GM21529 (cell line): ENCODE results near the gene PIGS.
"Not testable (repeated sequence)": the region's sequence is repeated elsewhere in the genome, so short reads cannot be mapped to it uniquely, and the experiment has no call there.

Experiments
- ATAC-seq: cut with Tn5 transposase; IDR thresholded peaks from one replicate; pipeline ENCODE4 v1.9.1; 2021; ENCODE audit not compliant: unreplicated experiment

The PIGS gene

DNA sequence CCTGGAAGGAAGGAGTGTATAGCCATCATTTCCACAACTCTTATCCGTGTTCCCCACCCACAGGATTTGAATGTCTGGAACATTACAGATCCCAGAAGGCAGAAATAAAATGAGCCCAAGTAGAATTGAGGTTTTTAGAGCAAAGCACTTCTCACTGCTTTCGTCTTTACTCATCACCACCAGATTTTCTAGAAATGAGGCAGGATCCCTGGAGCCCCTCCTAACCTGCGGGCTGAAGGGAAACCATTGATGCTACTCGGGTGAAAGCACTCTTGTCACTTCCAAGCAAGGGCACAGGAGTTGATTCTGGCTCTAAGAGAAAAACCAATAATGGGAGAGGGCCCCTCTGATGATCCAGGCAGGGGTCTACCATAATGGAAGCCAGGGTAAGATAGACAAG lies 8.2 kb upstream of the PIGS start:
- ATAC-seq = no peak

DNA sequence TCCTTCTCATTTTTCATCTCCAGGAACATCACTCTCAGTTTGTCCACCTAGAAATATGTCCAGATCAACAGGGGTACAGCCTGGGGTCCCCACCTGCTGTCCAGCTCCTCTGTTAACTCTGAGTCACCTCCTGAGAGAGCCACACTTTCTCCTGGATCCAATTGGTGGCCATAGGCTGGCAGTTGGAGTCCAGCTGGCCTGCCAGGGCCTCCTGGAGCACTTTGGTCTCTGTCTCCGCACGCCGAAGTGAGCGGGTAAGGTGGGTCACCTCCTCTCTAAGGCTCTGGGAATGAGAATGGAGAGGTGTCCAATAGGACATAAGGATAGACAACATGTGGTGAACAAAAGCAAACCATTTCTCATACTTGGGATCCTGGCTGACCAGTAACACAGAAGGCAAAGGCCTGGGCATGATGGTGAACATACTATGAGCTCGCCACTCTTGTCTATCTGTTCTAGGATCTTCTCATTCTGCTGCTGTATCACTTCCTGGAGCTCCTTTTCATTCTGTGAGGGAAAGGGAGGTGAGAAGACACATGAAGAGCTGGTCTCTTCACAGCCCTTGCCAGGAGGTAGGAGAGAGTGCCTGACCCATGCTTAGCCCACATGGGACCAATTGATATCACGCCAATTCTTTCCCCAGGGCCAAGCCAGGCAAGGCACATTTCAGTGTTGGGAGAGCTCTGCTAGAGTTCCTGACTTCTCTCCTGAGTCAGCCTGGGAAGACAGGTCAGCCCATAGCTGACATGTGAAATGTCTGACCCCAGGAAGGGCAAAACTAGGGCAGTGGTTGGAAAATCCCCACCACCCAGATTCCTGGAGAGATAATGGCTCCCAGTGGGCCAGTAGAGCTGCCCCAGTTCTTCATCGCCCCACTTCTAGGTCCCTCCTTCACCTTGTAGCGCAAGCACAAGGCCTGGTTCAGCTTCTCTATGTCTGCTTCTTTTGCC lies 7.2 kb upstream of the PIGS start:
- ATAC-seq = no peak

DNA sequence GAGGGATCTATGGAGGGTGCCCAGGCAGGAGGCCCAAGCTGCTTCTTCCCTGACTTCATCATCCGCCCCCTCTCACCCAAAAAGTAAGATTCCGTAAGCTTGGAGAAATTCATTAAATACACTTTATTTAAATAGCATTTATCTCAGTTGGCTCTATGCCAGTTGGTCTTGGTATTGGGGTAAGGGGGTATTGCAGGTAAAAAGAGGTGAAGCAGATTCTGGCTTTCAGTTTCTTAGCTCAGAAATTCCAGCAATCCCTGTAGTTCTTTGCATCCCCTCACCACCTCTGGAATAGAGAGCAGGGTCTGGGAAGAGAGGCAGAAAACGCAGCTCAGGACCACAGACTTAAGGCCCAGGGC lies 6.1 kb upstream of the PIGS start:
- ATAC-seq = no peak

DNA sequence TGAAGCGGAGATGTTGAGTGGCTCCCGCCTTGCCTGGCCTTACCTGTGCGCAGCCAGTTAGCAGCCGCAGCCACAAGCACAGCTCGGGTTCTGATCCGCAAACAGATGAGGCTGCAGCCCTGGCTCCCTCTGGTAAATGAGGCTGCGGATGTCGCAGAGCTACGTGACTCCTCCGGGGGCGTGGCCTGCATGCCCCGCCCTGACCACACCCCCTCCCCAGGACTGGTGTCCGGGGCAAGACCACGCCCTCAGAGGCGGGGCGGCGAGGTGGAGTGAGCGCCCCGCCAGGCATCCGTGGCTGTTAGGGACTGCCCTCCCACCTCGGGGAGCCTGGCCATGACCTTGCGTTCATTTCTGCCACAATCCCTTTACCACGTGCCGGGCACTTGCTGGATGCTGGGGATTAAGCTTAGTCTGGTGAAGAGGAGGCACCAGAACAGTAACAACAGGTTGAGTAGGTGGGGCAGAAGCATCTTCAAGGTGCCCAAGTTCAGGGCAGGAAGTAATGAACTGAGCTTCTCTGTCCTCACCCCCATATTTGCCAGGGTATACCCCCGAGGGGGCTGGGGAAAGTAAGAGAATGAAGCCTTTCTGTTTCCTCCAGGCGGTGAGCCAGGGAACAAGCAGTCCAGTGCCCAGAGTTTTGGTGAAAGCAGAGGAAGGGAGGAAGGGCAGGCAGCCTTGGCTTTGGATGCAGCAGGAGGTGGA lies 5.6 kb upstream of the PIGS start, which contains the start of gene ALDOC:
Gene ALDOC, minus strand, starts transcription at position 138 of the 708 bp plus-strand sequence. CDS start 1,363 bp downstream, outside the sequence.
- peak; percentile 77 for ATAC-seq

DNA sequence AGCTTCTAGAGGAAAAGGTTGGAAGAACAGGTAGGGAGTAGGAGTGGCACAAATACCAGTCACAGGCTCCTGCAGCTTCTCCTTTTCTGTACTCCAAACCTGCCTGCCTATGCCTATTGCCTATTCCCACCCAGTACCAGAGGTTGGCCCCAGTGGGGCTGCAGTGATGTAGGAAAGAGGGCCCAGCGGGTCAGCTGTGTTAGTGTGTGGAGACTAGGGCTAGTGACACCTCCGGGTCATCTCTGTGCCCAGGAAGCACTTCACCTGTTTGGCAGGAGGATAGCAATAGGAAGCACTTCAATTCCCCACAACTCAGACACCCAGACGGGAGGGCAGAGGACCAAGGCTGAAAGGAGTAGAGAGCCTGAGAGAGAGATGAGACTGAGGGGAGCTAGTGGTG lies 4.7 kb upstream of the PIGS start:
- ATAC-seq = not testable (repeated sequence)

DNA sequence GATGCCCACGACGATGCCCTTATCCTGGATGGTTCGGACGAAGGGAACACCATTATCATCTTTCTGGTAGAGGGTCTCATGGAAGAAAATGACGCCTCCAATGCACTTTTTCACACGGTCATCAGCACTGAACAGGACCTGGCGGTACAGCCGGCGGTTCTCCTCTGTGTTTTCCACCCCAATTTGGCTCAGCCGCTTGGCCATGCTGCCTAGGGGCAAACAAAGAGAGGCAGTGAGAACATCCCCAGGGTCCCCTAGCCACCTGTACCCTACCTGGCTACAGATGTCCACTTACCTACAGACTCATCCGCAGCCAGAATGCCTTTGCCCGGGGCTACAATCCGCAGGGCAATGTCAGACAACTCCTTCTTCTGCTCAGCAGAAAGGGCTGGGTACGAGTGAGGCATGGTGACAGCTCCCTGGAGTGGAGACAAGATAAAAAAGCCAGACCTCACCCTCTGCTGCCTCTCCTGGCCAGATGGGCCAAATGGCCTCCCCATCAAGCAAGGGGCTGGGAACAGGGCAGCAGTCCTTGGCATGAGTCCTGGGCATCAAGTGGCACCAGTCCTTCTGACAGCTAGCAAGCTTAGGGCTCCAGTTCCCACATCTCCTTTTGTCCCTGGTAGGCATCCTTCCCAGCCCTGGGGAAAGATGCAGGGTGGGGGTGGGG lies 3.9 kb upstream of the PIGS start:
- no peak for ATAC-seq

DNA sequence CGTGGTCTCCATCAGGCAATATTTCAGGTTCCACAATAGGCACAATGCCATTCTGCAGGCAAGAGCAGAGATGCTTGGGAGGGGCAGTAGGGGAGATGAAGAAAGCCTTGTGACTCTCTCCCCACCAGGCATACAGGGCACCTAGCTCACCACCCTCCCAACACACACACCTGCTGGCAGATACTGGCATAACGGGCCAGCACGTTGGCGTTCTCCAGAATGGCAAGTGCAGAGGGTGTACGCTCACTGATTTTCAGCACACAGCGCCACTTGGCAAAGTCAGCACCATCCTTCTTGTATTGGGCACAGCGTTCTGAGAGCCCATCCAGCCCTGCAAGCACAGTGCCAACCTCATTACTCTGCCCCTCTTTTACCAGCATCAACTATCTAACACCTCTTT lies 3.2 kb upstream of the PIGS start:
- ATAC-seq = no peak

DNA sequence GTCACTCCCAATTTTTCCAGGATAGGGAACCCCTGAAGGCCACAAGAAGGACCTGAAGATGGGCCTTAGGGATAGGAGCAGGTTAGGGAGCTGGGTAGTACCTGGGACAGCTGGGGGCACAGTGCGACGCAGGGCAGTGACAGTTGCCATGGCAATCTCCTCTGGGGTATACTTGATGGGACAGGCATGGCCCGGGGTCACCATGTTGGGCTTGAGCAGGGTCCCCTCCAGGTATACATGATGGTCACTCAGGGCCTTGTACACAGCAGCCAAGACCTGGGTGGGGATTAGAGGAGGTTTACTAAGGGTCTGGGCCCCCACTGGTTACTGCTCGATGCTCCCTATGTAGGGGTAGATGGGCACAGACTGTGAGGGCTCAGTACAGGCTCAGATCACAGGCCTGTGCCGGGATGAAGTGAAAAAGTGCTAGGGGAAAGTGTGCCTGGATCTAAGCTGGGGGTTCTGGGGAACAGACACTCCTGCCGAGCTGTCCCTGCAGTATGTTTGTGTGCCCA lies 2.7 kb upstream of the PIGS start:
- ATAC-seq = no peak

DNA sequence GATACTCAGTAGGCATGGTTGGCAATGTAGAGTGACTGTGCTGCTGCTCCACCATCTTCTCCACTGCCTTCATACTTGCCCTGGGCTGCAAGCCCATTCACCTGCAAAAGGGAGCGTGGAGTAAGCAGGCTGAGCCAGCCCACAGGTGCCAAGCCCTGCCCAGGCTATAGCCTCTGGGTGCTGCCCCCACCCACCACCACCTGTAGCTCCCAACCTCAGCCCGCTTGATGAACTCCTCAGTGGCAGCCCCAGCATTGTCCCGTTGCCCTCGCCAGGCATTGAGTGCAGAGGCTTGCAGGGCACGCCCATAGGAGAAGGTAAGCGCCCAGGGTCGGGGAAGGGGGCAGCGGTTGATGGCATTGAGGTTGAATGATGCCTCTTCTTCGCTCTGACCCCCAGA lies 2.2 kb upstream of the PIGS start:
- no peak for ATAC-seq

DNA sequence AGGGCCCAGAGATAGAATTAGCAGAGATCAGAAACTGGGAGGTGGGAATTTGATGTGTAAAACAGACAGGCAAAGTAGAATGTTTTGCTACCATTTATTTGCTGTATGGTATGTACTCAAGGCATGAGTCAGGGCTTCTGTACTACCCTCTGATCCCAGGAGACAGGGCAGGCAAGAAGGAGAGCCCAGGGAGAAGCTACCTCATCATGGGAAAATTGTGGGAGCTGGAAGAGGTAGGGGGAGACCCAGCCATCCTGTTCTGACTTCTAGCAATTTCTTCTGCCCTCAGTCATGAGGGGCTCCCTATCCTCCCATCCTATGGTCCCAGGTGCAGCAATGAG lies 1.7 kb upstream of the PIGS start:
- ATAC-seq = no peak

DNA sequence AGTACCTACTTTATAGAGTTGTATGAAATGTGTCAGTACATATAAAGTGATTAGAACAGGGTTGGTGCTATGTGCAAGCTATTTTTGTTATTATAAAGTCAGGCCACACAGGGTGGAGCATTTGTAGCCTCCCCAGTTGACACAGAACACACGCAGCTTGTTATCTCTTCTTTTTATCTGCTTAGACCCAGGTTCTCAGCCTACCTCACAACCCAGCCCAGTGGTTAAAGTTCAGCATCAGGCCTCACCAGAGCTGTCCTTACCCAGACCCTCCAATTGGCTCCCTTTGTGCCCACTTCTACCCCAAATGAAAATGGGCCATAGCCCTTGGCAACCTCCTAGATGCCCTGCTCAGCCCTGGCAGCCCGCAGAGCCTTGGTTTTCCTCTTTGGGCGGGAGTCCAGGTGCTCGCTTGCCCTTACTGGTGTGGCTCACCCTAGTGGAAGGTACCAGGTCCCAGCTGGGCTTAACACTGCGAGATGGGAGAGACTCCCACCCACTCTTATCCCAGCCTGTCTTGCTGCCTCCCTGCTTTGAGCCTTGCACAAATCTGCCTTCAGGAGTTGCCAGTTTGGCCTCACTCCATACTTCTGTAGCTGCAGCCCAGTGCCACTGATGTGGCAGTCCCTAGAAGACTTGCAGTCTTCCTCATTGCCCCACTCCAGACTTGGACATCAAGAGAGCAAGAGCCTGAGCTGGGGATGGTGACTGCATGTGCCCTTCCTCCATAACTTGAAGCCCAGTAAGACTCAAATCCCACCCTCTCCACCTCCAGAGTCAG lies 1.1 kb upstream of the PIGS start:
- no peak for ATAC-seq

DNA sequence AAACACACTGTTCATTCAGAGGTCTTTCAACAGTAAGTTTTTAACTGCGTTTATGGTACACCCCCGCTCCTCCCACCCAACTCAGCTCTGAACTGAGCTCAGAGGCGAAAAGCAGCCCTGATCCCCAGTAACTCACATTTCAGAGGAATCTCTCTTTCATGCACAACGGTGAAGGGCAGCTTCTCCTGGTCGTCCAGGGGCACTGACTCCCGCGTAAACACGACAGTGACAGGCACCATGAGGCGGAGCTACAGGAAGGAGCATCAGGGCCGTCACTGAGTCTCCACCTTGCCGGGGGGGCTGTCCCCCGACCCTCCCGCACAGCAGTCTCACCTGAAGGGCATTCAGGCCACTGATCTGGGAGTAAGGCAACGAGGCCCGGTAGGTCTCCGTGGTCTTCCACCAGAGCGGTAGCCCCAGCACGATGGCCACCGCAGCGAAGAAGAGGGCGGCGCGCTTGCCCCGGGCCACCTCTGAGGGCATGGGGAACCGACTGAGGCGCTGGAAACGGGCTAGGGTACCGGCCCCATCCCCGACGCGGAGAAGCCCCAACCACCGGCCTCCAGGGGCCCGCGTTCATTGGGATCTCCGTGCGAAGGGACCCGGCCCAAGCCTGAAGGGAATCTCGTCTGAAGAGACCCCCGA lies 486 bp downstream of the PIGS start:
- ATAC-seq = peak; percentile 38

DNA sequence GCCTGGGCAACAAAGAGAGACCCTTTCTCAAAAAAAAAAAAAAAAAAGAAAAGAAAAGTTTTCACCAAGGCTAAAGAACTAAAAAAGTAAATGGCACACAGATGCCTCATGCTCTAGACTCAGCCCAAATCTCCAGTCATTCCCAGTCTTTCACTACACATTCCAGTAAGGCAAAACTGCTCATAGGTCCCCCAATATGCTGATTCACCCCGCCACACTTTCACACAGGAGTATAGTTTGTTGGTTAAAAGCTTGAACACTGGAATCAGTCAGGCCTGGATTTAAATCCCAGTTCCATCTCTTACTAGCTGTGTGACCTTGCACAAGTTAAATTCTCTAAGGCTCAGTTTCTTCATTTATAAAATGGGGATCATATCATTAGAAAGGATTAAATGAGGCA lies 1.9 kb downstream of the PIGS start:
- no peak for ATAC-seq

DNA sequence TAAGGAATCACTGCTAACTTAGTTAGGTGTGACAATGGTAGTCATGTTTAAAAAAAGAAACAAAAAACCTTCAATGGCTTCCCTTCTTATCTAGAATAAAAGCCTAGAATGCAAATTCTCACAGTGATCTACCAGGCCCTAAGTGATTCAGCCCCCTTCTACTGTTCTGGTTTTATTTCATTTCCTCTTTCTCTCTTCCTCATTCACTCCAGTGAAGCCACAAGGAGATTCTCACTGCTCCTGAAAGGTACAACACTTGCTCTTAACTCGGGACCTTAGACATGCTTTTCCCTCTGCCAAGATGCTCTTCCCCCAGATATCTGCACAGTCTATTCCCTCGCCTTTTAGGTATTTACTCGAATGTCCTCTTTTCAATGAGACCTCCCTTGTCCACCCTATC lies 3.7 kb downstream of the PIGS start:
- no peak for ATAC-seq

DNA sequence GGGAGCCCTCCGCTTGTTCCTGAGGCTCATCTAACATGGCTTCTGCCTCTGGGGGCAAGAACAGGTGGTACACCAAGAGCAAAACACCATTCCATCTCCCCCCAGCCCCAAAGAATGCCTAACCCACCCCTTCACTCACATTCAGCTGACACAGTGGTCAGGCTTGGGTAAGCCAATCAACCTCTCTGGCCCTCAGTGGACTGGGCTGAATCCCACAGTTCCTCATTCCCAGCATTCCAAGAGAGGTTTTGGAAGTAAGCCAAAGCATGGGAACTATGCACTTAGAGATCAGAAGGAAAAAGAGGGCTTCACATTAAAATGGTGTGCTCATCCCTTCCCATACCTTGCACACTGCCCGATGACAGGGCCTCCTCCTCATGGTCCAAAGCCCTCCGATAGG lies 7.8 kb downstream of the PIGS start:
- no peak for ATAC-seq

DNA sequence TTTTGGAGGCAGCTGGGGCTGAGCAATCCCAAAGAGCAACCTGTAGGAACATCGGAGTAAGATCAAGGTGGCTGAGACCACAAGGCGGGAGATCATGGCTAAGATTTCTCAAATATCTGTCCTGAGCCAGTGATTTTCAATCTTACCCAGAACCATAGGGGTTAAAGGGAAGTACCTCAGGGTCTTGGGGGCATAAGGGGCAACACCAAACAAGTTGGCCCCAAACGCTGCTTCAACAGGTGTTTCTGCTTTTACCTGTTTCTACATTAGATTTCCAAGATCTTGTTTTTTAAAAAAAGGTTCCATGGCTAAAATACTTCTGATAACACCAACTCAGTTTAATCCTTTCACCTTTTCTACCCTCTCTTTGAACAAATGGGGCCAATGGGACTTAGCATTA lies 16.3 kb downstream of the PIGS start:
- no peak for ATAC-seq

DNA sequence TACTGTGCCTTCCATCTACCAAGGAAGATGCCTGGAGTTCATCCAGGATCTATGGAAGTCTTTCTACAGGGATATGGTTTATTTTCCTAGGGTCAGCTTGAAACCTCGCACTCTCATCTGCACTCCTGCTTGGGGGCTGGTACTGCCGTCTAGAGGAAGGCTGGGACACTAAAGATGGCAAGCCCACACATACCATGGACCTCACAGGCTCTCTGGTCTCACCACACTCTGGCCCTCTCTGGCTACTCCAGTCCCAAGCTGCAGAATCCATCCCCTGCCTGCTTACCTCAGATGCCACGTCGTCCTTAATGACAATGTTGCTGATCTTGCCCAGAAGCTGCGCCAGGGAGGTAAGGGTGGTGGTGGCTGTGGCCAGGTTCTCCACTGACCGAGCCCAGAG lies 16.8 kb downstream of the PIGS start:
- ATAC-seq = no peak

DNA sequence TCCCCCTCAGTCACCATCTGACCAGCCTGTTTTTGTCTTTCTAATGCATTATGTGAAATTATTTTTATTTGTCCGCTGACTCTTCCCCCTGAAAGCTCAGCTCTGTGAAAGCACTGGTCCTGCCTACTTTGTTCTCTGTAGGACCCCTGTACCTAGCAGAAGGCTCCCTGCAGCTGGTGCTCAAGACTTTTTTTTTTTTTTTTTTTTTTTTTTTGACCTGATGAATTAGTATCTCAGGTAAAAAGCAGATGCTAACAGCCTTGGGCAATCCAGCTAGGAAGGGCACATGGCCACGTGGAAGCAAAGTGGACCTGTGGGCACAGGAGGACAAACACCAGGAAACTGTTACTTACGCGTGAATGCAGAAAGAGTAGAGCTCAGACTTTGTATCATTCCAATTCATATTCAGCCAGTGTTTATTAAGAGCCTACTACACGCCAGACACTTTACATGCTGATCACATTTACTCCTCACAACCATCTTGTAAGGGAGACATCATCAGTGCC lies 18.3 kb downstream of the PIGS start:
- ATAC-seq = no peak

DNA sequence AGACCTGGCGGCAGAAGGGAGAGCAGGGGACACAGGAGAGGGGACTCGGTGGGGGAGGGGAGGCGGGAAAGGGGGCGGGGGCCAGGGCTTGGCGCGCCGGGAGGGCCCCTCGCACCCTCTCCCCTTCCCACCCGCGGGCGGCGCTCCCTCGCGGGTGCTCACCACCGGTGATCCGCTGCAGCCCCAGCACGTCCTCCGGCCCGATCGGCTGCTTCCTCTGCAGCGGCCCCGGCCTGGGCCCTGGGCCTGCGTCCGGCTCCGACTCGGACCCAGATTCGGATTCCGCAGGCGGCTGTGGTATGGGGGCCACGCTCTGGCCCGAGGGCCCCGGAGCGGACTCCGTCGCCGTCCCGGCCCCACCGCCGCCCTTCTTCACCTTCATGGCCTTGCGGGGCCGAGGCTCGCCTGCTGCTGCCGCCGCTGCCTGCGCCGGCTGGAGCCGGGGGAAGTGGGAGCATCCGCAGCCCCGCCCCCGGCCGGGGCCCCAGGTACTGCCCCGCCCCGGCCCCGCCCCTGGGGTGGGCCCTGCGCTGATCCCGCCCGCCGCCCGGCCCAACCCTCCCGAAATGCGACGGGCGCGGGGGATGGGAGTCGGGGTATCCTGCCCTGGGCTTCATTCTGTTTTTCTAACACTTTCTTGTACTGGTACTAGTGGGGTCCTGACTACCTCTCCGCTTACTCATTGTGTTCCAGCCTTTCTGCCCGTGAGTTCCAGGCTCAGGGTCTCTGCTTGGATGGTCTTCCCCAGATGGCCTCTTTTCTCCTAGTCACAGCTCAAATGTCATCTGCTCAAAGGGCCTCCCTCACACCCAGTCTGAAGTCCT lies 18.9 kb downstream of the PIGS start, which contains the start of gene UNC119:
Gene UNC119, minus strand, starts transcription at position 449 of the 824 bp plus-strand sequence. Its CDS starts 67 bp downstream, at position 382.
- ATAC-seq = peak; percentile 45
